ENCODE data around the gene ATF4. TPM values are rescaled to one million over a fixed set of nuclear protein-coding genes. Genes with fewer than 3 reads are reported as not detected.

Gene ATF4
- total RNA-seq, 2 donors from 2014 or later: 262 to 356 TPM

DNA sequence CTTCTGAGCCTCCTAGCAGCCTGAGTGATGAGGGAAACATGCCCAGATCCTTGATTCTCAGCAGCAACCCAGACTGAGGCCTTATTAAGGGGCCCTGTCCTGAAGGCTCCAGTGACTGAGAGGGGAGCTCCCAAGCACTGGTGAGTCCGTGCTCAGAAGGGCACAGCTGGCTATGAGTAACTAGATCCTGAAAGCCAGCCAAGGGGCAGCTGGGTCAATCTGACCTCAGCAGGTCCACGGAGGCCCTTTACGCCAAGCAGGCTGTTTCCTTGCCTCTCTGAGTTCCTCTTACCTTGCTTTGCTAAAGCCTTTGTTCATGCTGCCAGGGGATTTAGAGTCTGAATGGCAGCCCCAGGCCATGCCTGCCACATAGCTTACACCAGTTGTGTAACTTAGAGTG lies 37.6 kb upstream of the ATF4 start:
- no peak for ATAC-seq
- intact Hi-C loops (cut with DNase I): no loop called here
- 67 to 68% methylated on average over 3 of the region's 3 CpGs for WGBS, 2 donors
- DNase-seq: no peak
- Histone ChIP-seq H3K27me3 (no peaks in the 10 kb centered on the region), H3K27ac (no peak overlapping the region), H3K4me1 (no peaks in the 10 kb centered on the region), H3K4me3 (no peak overlapping the region), H3K9me3 (no peaks in the 10 kb centered on the region), H3K36me3 (replicated peaks in 1 of 2; ENCODE audit: insufficient read depth in 1 of 2, low read depth in 2 of 2) (no peaks in the 10 kb centered on the region)
- no peak for TF ChIP-seq CTCF (IDR thresholded peaks at IDR 0.05)

DNA sequence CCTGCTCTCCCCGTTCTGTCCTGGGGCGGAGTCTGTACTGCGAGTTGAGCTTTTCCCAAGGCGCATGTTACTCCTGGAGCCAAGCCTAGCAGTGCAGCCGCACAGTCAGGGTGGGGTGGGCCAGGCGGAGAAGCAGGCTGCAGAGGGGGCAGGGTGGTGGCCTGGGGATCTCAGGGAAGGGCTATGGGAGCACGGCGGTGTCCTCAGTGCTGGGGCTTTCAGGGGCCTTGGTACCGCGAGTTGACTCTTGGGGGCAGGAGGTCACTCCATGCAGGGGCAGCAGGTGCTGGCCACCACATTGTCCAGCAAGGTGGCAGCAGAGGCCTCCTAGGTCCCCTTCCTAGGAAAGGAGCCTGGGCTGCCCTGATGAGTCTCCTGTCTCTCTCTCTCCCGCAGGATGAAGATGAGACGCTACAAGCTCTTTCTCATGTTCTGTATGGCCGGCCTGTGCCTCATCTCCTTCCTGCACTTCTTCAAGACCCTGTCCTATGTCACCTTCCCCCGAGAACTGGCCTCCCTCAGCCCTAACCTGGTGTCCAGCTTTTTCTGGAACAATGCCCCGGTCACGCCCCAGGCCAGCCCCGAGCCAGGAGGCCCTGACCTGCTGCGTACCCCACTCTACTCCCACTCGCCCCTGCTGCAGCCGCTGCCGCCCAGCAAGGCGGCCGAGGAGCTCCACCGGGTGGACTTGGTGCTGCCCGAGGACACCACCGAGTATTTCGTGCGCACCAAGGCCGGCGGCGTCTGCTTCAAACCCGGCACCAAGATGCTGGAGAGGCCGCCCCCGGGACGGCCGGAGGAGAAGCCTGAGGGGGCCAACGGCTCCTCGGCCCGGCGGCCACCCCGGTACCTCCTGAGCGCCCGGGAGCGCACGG lies 33.2 kb upstream of the ATF4 start:
- no peak for TF ChIP-seq POLR2A (IDR thresholded peaks at IDR 0.05)
- TF ChIP-seq CTCF (IDR thresholded peaks at IDR 0.05): no peak
- DNase-seq (no peak), ATAC-seq (no peak)
- H3K4me1 ChIP-seq: no peaks in the 10 kb centered on the region
- H3K9me3 ChIP-seq: no peaks in the 10 kb centered on the region
- H3K36me3 ChIP-seq (replicated peaks in 1 of 2; ENCODE audit: insufficient read depth in 1 of 2, low read depth in 2 of 2): no peaks in the 10 kb centered on the region
- H3K27me3 ChIP-seq: no peaks in the 10 kb centered on the region
- WGBS, 2 donors: 77 to 78% methylated on average over 26 to 39 of the region's 45 CpGs
- intact Hi-C loops (cut with DNase I): no loop called here
- no peak overlapping the region for H3K4me3 ChIP-seq
- no peak overlapping the region for H3K27ac ChIP-seq

DNA sequence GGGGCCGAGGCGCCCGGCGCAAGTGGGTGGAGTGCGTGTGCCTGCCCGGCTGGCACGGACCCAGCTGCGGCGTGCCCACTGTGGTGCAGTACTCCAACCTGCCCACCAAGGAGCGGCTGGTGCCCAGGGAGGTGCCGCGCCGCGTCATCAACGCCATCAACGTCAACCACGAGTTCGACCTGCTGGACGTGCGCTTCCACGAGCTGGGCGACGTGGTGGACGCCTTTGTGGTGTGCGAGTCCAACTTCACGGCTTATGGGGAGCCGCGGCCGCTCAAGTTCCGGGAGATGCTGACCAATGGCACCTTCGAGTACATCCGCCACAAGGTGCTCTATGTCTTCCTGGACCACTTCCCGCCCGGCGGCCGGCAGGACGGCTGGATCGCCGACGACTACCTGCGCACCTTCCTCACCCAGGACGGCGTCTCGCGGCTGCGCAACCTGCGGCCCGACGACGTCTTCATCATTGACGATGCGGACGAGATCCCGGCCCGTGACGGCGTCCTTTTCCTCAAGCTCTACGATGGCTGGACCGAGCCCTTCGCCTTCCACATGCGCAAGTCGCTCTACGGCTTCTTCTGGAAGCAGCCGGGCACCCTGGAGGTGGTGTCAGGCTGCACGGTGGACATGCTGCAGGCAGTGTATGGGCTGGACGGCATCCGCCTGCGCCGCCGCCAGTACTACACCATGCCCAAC lies 32.4 kb upstream of the ATF4 start:
- Histone ChIP-seq H3K27me3 (no peaks in the 10 kb centered on the region), H3K4me3 (no peak overlapping the region), H3K9me3 (no peaks in the 10 kb centered on the region), H3K36me3 (replicated peaks in 1 of 2; ENCODE audit: insufficient read depth in 1 of 2, low read depth in 2 of 2) (no peaks in the 10 kb centered on the region), H3K4me1 (no peaks in the 10 kb centered on the region), H3K27ac (no peak overlapping the region)
- DNase-seq: no peak
- TF ChIP-seq CTCF (IDR thresholded peaks at IDR 0.05) (no peak), POLR2A (IDR thresholded peaks at IDR 0.05) (no peak)
- ATAC-seq: no peak
- intact Hi-C loops (cut with DNase I): no loop called here
- 90 to 93% methylated on average over 8 to 65 of the region's 70 CpGs for WGBS, 2 donors

GRCh38 chr22:39488563-39489083 lies 31.7 kb upstream of the ATF4 start:
- no peak overlapping the region for H3K27ac ChIP-seq
- no peak overlapping the region for H3K4me3 ChIP-seq
- ATAC-seq (no peak), DNase-seq (no peak)
- H3K36me3 ChIP-seq (replicated peaks in 1 of 2; ENCODE audit: insufficient read depth in 1 of 2, low read depth in 2 of 2): no peaks in the 10 kb centered on the region
- H3K9me3 ChIP-seq: no peaks in the 10 kb centered on the region
- intact Hi-C loops (cut with DNase I): no loop called here
- TF ChIP-seq POLR2A (IDR thresholded peaks at IDR 0.05): no peak
- H3K27me3 ChIP-seq: no peaks in the 10 kb centered on the region
- WGBS, 2 donors: 90% methylated on average over 36 of the region's 39 CpGs; no CpG with 5 or more reads in 1 of the 2 donors
- H3K4me1 ChIP-seq: no peaks in the 10 kb centered on the region

Data from body of pancreas (tissue), 4 donors.